Measurements from ENCODE around the gene FMN1. TPM values are rescaled to one million over a fixed set of nuclear protein-coding genes. Genes with fewer than 3 reads are reported as not detected.

FMN1 gene
- total and polyA plus RNA-seq, 11 donors, result 0.61 to 10.6 (median 3.6) TPM

DNA sequence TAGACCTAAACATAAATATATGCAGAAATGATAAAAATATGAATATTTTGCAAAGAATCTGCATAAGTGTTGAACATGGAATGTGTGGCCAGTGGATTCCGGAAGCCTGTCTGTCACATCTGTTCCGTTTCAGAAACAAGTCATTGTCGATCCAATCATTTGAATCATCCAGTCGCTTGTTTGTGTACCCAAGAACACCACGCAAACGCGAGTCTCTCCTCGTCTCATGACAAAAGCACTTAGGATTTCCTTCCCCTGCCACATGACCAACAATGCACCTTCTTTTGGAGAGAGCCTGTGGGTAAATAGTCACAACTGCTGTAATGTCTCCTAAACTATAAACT, 80.2 kb downstream of the FMN1 start:
- Histone ChIP-seq H3K27ac (no peak overlapping the region), H3K4me3 (no peak overlapping the region), H3K36me3 (no peaks in the 10 kb centered on the region), H3K27me3 (no peaks in the 10 kb centered on the region), H3K4me1 (no peaks in the 10 kb centered on the region), H3K9me3 (no peaks in the 10 kb centered on the region)
- ATAC-seq (no peak), DNase-seq (no peak)
- WGBS, 4 donors, result 87 to 89% (median 87%) methylated on average over 8 of the region's 8 CpGs
- TF ChIP-seq POLR2A (IDR thresholded peaks at IDR 0.05), result no peak
- TF ChIP-seq, protein P1, sequence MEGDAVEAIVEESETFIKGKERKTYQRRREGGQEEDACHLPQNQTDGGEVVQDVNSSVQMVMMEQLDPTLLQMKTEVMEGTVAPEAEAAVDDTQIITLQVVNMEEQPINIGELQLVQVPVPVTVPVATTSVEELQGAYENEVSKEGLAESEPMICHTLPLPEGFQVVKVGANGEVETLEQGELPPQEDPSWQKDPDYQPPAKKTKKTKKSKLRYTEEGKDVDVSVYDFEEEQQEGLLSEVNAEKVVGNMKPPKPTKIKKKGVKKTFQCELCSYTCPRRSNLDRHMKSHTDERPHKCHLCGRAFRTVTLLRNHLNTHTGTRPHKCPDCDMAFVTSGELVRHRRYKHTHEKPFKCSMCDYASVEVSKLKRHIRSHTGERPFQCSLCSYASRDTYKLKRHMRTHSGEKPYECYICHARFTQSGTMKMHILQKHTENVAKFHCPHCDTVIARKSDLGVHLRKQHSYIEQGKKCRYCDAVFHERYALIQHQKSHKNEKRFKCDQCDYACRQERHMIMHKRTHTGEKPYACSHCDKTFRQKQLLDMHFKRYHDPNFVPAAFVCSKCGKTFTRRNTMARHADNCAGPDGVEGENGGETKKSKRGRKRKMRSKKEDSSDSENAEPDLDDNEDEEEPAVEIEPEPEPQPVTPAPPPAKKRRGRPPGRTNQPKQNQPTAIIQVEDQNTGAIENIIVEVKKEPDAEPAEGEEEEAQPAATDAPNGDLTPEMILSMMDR (IDR thresholded peaks at IDR 0.05), result no peak
- intact Hi-C loops (cut with DNase I), result no loop called here

- no peaks in the 10 kb centered on the region for H3K9me3 ChIP-seq
- intact Hi-C loops (cut with DNase I), result no loop called here
- H3K4me3 ChIP-seq, result no peak overlapping the region
- H3K27me3 ChIP-seq, result no peaks in the 10 kb centered on the region
- no peaks in the 10 kb centered on the region for H3K4me1 ChIP-seq
- DNase-seq (no peak), ATAC-seq (no peak)
- no peak for TF ChIP-seq POLR2A (IDR thresholded peaks at IDR 0.05)
- TF ChIP-seq, protein P1 (IDR thresholded peaks at IDR 0.05), result no peak
- H3K27ac ChIP-seq, result no peak overlapping the region
- no peaks in the 10 kb centered on the region for H3K36me3 ChIP-seq
- 71 to 79% (median 74%) methylated on average over 7 of the region's 7 CpGs for WGBS, 4 donors
Observed at GRCh38 chr15:33113666-33114373, 80.7 kb downstream of the FMN1 start.

GRCh38 chr15:33112541-33113105, 81.9 kb downstream of the FMN1 start:
- Histone ChIP-seq H3K4me1 (no peaks in the 10 kb centered on the region), H3K27me3 (no peaks in the 10 kb centered on the region), H3K27ac (no peak overlapping the region), H3K9me3 (no peaks in the 10 kb centered on the region), H3K36me3 (no peaks in the 10 kb centered on the region), H3K4me3 (no peak overlapping the region)
- DNase-seq (no peak), ATAC-seq (no peak)
- intact Hi-C loops (cut with DNase I), result no loop called here
- 60 to 72% (median 65%) methylated on average over 5 of the region's 5 CpGs for WGBS, 4 donors
- no peak for TF ChIP-seq POLR2A (IDR thresholded peaks at IDR 0.05)
- TF ChIP-seq, protein P1 (IDR thresholded peaks at IDR 0.05), result no peak

GRCh38 chr15:33111041-33111451, 83.5 kb downstream of the FMN1 start:
- intact Hi-C loops (cut with DNase I), result no loop called here
- ATAC-seq, result no peak
- no peak for DNase-seq

More at GRCh38 chr15:33111041-33111451, 83.5 kb downstream of the FMN1 start:
- TF ChIP-seq, protein P1 (IDR thresholded peaks at IDR 0.05), result no peak
- TF ChIP-seq POLR2A (IDR thresholded peaks at IDR 0.05), result no peak
- Histone ChIP-seq H3K27ac (no peak overlapping the region), H3K27me3 (no peaks in the 10 kb centered on the region), H3K4me3 (no peak overlapping the region), H3K36me3 (no peaks in the 10 kb centered on the region), H3K4me1 (no peaks in the 10 kb centered on the region), H3K9me3 (no peaks in the 10 kb centered on the region)
- 15 to 18% (median 16%) methylated on average over 1 of the region's 1 CpG for WGBS, 4 donors
